Right renal pelvis (tissue), 4 donors: Measurements from ENCODE around the gene JAK2. TPM values are rescaled to one million over a fixed set of nuclear protein-coding genes. Genes with fewer than 3 reads are reported as not detected.

Source experiments
- DNase-seq, 4 donors: peaks; one replicate each; pipeline ENCODE4 v3.0.0-alpha.2; 2013; ENCODE audit warnings: low read depth in 4 of 4, low spot score in 3 of 4, missing footprints in 1 of 4
- polyA plus RNA-seq, 4 donors: library from polyadenylated mRNA; unstranded; fragments of 120-200 nt; gene quantifications; one replicate each; pipeline ENCODE4 v1.2.1, GENCODE V29; 2013; ENCODE audit not compliant: insufficient read length in 4 of 4

JAK2 gene
- polyA plus RNA-seq, 4 donors, result 11.8 to 16.1 (median 14.9) TPM

DNA sequence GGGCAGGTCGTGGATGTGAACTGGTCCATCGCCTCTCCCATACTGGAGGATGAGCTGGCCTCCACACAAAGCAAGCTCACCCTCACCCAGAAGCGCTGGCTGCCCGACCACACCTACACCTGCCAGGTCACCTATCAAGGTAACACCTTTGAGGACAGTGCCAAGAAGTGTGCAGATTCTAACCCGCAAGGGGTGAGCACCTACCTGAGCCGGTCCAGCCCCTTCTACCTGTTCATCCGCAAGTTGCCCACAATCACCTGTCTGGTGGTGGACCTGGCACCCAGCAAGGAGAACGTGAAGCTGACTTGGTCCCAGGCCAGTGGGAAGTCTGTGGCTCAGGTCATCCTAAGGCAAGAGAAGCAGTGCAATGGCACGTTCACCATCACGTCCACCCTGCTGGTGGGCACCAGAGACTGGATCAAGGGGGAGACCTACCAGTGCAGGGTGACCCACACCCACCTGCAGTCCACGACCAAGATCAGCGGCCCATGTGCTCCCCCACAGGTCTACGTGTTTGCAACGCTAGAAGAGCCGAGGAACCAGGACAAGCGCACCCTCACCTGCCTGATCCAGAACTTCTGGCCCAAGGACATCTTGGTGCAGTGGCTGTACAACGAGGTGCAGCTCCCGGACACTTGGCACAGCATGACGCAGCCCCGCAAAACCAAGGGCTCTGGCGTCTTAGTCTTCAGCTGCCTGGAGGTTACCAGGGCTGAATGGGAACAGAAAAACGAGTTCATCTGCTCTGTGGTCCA lies 129.1 kb downstream of the JAK2 start:
- no peak for DNase-seq

DNA sequence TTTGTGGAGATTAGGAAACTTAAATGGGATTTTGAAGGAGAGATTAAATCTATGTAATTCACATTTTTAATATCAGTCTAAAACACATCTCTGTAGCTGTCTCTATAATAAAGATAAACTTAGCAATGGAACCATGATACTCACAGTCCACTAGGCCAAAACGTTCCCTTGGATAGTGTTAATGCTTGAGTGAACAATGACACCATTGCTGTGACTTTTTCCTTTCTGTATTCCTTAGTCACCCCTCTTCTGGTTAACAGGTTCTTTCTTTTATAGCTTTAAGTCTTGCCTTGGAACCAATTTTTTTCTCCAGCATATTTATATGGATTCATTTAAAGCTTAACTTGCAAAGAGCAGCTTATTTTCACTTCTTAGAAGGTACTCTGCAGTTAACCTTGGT lies 137.0 kb downstream of the JAK2 start:
- no peak for DNase-seq

DNA sequence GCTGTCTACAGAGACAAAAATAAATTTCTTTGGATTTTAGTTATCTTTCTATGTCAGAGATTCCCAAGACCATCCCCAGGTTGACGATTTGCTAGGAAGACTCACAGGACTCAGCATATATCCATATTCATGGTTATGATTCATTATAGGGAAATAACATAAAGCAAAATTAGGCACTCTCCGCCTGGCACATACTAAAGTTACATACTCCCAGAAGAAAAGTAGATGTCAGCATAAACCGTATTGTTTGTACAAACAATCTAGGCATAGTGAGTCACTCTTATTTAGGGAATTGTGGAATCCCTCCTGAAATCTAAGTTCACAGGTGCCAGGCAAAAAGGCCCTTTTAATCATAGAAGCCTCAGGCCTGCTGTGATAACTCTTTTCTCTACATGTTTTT lies 137.4 kb downstream of the JAK2 start:
- DNase-seq, result no peak

DNA sequence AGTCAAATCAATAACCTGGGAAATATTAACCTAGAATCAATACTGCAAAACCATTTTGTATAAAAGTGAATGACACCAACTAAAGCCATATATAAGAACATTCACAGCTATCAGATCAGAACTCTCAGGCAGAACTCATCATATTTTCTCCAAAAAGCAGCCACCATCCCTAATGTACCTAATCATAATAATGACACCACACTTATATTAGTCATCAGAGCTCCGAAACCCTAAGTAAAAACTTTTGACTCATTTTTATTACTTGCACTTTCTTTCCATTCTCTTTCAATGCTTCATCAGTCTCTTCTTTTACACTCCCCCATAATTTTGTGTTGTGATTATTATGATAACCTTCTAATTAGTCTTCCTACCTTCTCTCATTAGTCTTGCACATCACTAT lies 155.1 kb downstream of the JAK2 start:
- DNase-seq, result no peak

DNA sequence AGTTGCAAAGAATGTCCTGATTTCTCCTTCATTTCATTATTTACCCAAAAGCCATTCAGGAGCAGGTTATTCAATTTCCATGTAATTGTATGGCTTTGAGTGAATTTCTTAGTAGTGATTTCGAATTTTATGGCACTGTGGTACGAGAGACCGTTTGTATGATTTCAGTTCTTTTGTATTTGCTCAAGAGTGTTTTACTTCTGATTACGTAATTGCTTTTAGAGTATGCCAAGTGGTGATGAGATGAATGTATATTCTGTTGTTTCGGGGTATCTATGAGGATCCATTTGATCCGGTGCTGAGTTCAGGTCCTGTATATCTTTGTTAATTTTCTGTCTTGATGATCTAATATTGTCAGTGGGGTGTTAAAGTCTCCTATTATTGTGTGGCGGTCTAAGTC lies 159.1 kb downstream of the JAK2 start:
- DNase-seq, result no peak

DNA sequence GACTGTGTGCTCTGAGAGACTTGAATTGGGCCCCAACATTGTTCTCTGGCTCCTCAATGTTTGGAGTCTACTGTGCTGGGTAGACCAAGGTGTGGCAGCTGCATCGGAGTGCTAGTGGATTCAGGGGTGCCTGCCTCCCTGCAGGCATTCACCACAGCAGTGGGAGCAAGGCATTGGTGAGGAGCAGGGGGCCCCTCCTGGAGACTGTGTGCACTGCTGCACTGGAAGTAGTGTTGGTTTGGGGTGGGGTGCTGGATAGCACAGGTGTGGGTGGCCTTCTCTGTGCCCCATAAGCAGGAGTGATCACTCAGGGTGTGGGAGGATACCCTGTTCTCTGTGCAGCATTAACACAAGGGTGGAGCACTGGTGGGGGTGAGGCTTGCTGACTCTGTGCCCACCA lies 161.2 kb downstream of the JAK2 start:
- no peak for DNase-seq

Other genes starting within 250 kb of the JAK2 start
- 100 to 1,000 TPM in 3 of 4 donors, 10 to 100 TPM in 1; 93.3 to 121 (median 118) TPM for gene AK3, start 244.1 kb upstream of the JAK2 start, polyA plus RNA-seq
- 10 to 100 TPM; 17.9 to 18.9 (median 18.3) TPM for gene RCL1, start 192.3 kb upstream of the JAK2 start, polyA plus RNA-seq
- under 1 TPM; 0.21 to 0.54 (median 0.39) TPM for gene INSL6, start 200.4 kb downstream of the JAK2 start, polyA plus RNA-seq
- gene INSL4, start 246.1 kb downstream of the JAK2 start, polyA plus RNA-seq, result not detected